ENCODE results near the gene HOXB9. TPM values are rescaled to one million over a fixed set of nuclear protein-coding genes. Genes with fewer than 3 reads are reported as not detected.

HOXB9 gene
- total RNA-seq, 1 donor from 2014 or later: 33.2 TPM

- DNase-seq (ENCODE audit: low spot score): peak; percentile 90
Measured at GRCh38 chr17:48597778-48598631, 28.2 kb downstream of the HOXB9 start.

- DNase-seq (ENCODE audit: low spot score): no peak
Measured at GRCh38 chr17:48597528-48597777, 28.7 kb downstream of the HOXB9 start.

DNA sequence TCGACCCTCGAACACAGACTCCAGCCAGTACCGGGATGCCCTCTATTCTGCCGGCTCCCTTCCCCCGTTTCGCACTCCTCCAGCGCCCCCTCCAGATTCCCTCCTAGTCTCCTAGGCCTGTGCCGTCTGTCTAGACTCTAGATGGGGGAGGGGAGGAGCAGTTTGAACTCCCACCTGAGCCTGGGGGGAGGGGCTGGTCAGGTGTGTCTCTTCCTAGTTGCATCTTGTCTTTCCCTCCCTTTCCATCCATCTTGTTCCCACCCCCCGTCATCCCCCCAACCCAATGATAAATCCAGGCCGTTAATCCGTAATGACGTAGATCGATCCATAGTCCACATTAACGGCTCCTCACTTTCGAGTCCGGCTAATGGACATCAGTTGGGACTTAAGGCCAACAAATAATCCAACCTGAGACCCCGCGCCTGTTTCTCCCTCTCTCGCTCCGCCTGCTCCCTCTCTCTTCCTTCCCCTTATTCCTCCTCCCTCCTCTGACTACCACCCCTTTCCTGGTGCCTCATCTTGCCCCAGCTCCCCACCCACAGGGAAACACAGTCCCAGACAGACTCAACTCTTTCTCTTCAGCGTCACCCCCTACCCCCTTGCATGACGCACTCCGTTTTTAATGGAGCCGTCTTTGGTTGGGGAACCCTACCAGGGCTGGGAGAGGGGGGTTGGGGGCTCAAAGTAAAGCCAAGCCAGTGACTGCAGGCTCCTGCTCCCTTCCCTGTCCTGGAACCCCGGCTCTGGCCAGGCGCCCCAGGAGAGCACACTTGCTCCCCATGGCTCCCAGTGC lies 29.2 kb downstream of the HOXB9 start:
- DNase-seq (ENCODE audit: low spot score): no peak

- peak; percentile 55 for DNase-seq (ENCODE audit: low spot score)
Measured at GRCh38 chr17:48596000-48596734, 30.0 kb downstream of the HOXB9 start.

- no peak for DNase-seq (ENCODE audit: low spot score)
Measured at GRCh38 chr17:48595278-48595999, 30.7 kb downstream of the HOXB9 start.

- no peak for DNase-seq (ENCODE audit: low spot score)
Measured at GRCh38 chr17:48594538-48595277, 31.4 kb downstream of the HOXB9 start.

DNA sequence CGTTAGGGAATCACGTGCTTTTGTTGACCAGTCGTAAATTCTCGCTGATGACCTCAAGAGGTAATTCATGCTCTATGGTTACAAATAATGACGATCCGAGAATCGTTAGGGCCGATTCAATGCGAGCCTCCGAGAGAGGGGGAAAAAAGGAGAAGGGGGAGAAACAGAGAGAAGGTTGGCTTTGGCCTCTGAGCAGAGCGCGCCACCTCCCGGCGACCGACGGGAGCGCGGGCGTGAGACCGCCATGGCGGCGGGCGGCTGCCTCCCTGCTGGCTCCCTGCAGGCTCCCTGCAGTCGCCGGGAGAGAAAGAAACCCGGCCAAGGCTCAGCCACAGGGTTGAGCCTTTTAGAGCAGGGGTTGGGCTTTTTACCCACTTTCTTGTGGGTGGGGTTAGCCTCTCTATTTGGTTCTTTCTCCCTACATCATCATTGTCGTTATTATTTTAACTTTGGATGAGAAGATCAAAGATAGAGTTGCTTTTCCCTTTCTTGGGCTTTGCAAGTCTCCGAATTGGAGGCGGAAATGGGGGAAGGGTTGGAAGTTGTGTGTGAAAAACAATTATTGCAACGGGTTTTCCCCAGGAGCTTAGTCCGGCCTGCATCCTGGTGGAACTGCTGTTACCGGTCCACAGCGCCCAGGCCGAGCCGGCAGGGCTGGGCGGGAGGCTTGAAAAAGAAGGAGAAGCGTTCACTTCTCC lies 32.2 kb downstream of the HOXB9 start:
- peak; percentile 85 for DNase-seq (ENCODE audit: low spot score)

GRCh38 chr17:48593126-48593829 lies 32.9 kb downstream of the HOXB9 start, which contains the start of gene HOXB5:
HOXB5 (minus strand) TSS chr17:48593779; CDS start chr17:48593682, 97 bp downstream.
- no peak for DNase-seq (ENCODE audit: low spot score)

DNA sequence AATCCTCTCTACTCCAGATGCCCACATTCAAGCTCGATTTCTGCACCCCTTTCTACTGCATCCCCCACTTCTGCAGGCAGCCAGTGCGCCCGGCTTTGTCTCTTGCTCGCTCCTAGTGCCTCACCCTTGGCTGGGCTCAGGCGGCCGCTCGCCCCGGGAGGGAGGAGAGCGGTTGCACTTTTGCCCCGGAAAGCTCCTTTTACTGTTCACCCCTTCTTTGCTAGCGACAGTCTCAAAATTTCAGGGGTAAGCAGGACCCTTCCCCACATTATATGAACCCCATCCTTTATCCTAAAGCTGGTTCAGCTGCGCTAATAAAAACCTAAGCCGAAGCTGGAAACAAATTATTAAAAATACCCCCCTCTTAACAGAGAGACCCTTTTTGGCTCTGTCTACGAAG lies 33.6 kb downstream of the HOXB9 start:
- DNase-seq (ENCODE audit: low spot score): no peak

DNA sequence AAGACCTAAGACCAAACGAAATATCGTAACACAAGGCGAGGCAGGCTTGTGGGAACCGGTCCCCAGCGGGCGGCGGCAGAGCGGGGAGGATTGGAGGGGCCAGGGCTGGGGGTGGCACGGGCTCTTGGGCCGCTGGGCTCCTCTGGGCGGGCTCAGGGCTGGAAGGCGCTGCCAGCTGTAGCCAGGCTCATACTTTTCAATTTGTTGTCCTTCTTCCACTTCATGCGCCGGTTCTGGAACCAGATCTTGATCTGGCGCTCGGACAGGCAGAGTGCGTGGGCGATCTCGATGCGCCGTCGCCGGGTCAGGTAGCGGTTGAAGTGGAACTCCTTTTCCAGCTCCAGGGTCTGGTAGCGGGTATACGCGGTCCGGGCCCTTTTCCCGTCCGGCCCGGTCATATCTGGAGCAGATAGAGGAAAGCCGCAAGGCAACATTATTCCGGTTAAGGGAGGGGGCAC lies 34.1 kb downstream of the HOXB9 start:
- DNase-seq (ENCODE audit: low spot score): no peak

- DNase-seq (ENCODE audit: low spot score): no peak
Measured at GRCh38 chr17:48591255-48592056, 34.7 kb downstream of the HOXB9 start.

- no peak for DNase-seq (ENCODE audit: low spot score)
Measured at GRCh38 chr17:48590607-48591161, 35.5 kb downstream of the HOXB9 start.

- peak; percentile 50 for DNase-seq (ENCODE audit: low spot score)
Measured at GRCh38 chr17:48589831-48590606, 36.1 kb downstream of the HOXB9 start, which contains the start of gene HOXB3. HOXB3 (minus strand) TSS chr17:48590241; CDS start chr17:48552474, 37,767 bp downstream.

- DNase-seq (ENCODE audit: low spot score): no peak
Measured at GRCh38 chr17:48589060-48589830, 36.9 kb downstream of the HOXB9 start.

- no peak for DNase-seq (ENCODE audit: low spot score)
Measured at GRCh38 chr17:48588528-48588927, 37.6 kb downstream of the HOXB9 start.

DNA sequence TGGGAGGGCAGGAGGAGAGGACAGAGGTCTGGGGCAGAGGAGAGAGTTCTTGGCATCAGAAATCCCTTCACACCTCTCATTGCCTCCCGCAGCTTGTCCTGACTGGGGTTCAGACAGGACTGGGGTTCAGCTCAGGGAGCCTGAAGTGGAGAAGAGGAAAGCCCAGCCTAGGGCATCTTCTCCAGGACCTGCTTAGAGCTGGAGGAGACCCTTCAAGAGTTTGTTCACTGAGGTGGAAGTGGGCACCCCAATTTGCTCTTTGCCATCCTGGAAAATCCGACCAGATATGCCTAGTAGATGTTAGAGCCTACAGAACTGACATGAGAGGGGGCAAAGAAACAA lies 38.1 kb downstream of the HOXB9 start:
- DNase-seq (ENCODE audit: low spot score): no peak
